Lower leg skin (tissue), 4 donors: ENCODE measurements around the gene AMFR. TPM values are rescaled to one million over a fixed set of nuclear protein-coding genes. Genes with fewer than 3 reads are reported as not detected.

Source experiments
- DNase-seq, 2 donors: peaks; one replicate each; pipeline ENCODE4 v3.0.0-alpha.2; 2019; ENCODE audit warnings: low spot score in 2 of 2
- H3K4me3 ChIP-seq: fragments of 200-600 bp; sonication (generic); 2 replicates; pipeline ENCODE4 v1.5.1; 2017; ENCODE audit warnings: mild to moderate bottlenecking, low read depth; ENCODE audit not compliant: poor library complexity, severe bottlenecking
- POLR2A ChIP-seq, 2 donors: fragments of 450-650 bp; IDR thresholded peaks; one replicate each; pipeline ENCODE4 v1.6.1; 2016 to 2017; ENCODE audit warnings: antibody characterized with exemption in 2 of 2, mild to moderate bottlenecking in 1 of 2, moderate library complexity in 1 of 2
- WGBS, 2 donors: methylation state at CpG; one replicate each; pipeline ENCODE4 v1.1.5; 2018; 5-methylcytosine and 5-hydroxymethylcytosine counted together
- intact Hi-C: fragments of 100-400 bp; cut with DNase I; formaldehyde crosslinking; loops from one replicate; pipeline ENCODE4 v1.15.0; 2023; ENCODE audit warnings: low total_unique reads
- total RNA-seq, 4 donors: library from RNA; depleted of rRNA; stranded (reverse); fragments of >200 nt; gene quantifications; one replicate each; pipeline ENCODE4 v1.1.0, GENCODE V29; 2016
- TF ChIP-seq, protein P1 (sequence below), 3 donors: fragments of 450-650 bp; IDR thresholded peaks; one replicate each; pipeline ENCODE4 v1.5.1; 2016; ENCODE audit warnings: antibody characterized with exemption in 3 of 3, mild to moderate bottlenecking in 3 of 3, moderate library complexity in 2 of 3

Gene AMFR
- total RNA-seq, 4 donors from 2014 or later = 77.3 to 149 (median 124) TPM

DNA sequence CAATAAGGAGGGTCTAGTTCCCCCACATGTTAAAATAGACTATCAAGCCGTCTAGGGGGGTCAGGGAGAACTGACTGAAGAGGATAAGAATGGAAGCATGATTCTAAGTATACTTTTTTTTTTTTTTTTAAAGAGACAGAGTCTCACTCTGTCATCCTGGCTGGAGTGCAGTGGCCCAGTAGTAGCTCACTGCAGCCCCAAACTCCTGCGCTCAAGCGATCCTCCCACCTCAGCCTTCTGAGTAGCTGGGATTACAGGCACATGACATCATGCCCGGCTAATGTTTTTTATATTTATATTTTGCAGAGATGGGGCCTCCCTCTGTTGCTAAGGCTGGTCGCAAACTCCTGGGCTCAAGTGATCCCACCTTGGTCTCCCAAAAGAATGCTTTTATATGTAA lies 14.2 kb downstream of the AMFR start:
- no peak for TF ChIP-seq POLR2A (IDR thresholded peaks at IDR 0.05)
- TF ChIP-seq, protein P1, sequence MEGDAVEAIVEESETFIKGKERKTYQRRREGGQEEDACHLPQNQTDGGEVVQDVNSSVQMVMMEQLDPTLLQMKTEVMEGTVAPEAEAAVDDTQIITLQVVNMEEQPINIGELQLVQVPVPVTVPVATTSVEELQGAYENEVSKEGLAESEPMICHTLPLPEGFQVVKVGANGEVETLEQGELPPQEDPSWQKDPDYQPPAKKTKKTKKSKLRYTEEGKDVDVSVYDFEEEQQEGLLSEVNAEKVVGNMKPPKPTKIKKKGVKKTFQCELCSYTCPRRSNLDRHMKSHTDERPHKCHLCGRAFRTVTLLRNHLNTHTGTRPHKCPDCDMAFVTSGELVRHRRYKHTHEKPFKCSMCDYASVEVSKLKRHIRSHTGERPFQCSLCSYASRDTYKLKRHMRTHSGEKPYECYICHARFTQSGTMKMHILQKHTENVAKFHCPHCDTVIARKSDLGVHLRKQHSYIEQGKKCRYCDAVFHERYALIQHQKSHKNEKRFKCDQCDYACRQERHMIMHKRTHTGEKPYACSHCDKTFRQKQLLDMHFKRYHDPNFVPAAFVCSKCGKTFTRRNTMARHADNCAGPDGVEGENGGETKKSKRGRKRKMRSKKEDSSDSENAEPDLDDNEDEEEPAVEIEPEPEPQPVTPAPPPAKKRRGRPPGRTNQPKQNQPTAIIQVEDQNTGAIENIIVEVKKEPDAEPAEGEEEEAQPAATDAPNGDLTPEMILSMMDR (IDR thresholded peaks at IDR 0.05) = no peak
- WGBS, 2 donors = 76 to 97% methylated on average over 5 of the region's 5 CpGs
- no peak overlapping the region for H3K4me3 ChIP-seq
- intact Hi-C loops = no loop called here
- DNase-seq = no peak

DNA sequence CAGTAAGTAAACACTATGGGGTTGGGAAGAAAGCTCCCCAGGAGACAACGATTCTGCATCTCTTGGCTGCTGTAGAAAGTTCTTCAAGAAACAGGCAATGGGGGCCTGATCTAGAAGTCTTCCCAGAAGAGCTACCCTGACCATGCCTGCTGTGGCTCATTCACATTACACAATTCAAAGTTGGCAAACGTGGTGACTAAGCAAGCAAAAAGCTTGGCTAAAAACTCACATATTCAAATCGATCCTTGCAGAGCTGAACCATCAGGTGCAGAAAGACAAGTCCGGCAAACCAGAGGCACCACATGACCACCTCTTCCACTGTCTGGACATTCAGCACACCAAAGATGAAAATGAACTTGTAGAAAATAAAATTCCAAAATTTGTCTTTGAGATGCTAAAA lies 16.1 kb downstream of the AMFR start:
- DNase-seq = no peak
- no peak overlapping the region for H3K4me3 ChIP-seq
- WGBS, 2 donors = 62 to 71% methylated on average over 4 of the region's 4 CpGs
- intact Hi-C loops = no loop called here
- TF ChIP-seq POLR2A (IDR thresholded peaks at IDR 0.05) = no peak
- TF ChIP-seq, protein P1 (IDR thresholded peaks at IDR 0.05) = no peak

DNA sequence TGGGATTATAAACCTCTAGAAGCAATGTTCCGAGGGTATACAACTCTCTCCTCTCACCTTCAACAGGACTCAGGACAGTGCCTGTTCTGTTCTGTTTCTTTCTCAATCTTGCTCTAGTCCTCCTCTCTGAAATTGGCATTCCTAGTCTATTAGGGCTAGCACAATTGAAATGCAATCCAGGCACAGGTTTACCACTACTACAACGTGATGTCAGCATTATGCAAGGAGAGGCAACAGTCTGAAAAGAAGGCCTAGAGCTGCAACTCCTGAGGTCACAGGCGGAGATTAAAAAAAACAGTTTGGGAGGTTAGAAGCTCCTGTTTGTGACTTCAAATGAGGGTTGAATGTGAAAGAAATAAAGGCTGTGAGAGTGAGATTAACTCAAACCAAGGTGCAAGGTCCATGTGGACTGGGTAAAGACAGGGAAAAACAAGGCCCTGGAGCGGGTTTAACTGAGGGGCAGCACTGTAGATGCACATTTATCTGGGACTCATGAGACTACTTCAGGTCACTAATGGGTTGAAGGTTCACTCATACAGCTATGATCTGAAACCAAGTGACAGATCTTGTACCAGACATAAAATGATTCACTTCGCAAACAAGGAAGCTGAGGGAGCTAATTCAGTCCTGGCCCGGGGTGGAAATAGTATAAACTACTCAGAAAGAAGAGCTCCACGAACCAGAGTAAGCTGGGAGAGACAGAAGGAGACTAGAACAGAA lies 16.8 kb downstream of the AMFR start:
- H3K4me3 ChIP-seq = no peak overlapping the region
- TF ChIP-seq POLR2A (IDR thresholded peaks at IDR 0.05) = no peak
- TF ChIP-seq, protein P1 (IDR thresholded peaks at IDR 0.05) = no peak
- DNase-seq = no peak
- WGBS, 2 donors = 78 to 81% methylated on average over 7 of the region's 7 CpGs
- intact Hi-C loops = no loop called here

DNA sequence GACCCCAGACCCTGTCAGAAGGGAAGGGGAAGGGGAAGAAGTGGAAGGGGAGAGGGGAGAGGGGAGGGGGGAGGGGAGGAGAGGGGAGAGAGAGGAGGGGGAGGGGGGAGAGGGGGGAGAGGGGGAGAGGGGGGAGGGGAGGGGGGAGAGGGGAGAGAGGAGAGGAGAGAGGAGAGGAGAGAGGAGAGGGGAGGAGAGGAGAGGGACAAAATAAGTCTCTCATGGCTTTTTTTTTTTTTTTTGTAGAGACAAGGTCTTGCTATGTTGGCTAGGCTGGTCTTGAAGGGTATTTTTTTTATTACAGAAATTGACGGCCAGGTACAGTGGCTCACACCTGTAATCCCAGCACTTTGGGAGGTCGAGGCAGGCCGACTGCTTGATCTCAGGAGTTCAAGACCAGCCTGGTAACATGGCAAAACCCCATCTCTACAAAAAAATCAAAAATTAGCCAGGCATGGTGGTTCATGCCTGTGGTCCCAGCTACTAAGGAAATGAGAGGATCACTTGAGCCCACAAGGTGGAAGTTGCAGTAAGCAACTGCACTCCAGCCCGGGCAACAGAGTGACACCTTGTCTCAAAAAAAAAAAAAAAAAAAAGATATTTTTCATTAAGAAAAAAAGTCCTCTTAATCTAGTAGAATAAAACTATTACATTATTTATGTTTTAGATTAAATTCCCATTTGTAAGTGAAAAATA lies 19.2 kb downstream of the AMFR start:
- H3K4me3 ChIP-seq = no peak overlapping the region
- DNase-seq = no peak
- intact Hi-C loops = no loop called here
- WGBS, 2 donors = 66 to 93% methylated on average over 4 of the region's 4 CpGs
- no peak for TF ChIP-seq POLR2A (IDR thresholded peaks at IDR 0.05)
- TF ChIP-seq, protein P1 (IDR thresholded peaks at IDR 0.05) = no peak

DNA sequence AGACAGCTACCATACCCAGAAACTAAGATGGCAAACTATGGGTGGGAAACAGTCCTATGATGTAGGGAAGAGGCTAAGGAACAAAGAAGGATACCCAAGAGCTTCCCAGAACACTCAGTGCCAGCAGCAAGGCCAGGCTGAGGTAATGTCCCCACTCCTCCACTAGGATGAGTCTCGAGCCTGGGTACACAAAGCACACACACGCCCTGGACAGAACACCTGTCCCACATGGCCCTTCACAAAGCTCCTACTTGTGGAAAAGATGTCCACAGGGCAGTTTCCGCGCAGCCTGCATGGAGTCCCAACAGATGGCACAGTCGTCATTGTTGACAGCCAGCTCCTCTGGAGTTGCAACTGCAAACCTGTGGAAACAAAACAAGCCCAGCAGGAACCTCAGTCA lies 23.9 kb downstream of the AMFR start:
- no peak overlapping the region for H3K4me3 ChIP-seq
- TF ChIP-seq POLR2A (IDR thresholded peaks at IDR 0.05) = no peak
- TF ChIP-seq, protein P1 (IDR thresholded peaks at IDR 0.05) = no peak
- no peak for DNase-seq
- 75 to 83% methylated on average over 5 of the region's 5 CpGs for WGBS, 2 donors
- intact Hi-C loops = no loop called here
